Breast epithelium (tissue), 4 donors: ENCODE data around the gene RTN4R. TPM values are rescaled to one million over a fixed set of nuclear protein-coding genes. Genes with fewer than 3 reads are reported as not detected.
"Not testable (repeated sequence)": the region's sequence is repeated elsewhere in the genome, so short reads cannot be mapped to it uniquely, and the experiment has no call there.

ENCODE experiments used
- DNase-seq, 2 donors: peaks; one replicate each; pipeline ENCODE4 v3.0.0-alpha.2; 2019; ENCODE audit warnings: low spot score in 2 of 2
- H3K27ac ChIP-seq, 2 donors: fragments of 200-600 bp; sonication (generic) in 1 of 2; one replicate each; pipeline ENCODE4 v1.5.1; 2016 to 2019; ENCODE audit warnings: mild to moderate bottlenecking in 1 of 2
- H3K27me3 ChIP-seq, 2 donors: fragments of 200-600 bp; sonication (generic) in 1 of 2; one replicate each; pipeline versions ENCODE4 v1.5.1 to v1.6.0; 2017 to 2019; ENCODE audit warnings: control low read depth in 1 of 2, mild to moderate bottlenecking in 1 of 2
- H3K36me3 ChIP-seq: fragments of 200-600 bp; one replicate; pipeline ENCODE4 v1.5.1; 2019
- H3K4me1 ChIP-seq, 2 donors: fragments of 200-600 bp; sonication (generic); one replicate each; pipeline ENCODE4 v1.5.1; 2016 to 2019; ENCODE audit warnings: control low read depth in 1 of 2
- H3K4me3 ChIP-seq, 3 donors: fragments of 200-600 bp; sonication (generic); 1 replicate in 2 of 3; 2 replicates in 1 of 3; pipeline ENCODE4 v1.5.1; 2016 to 2019; ENCODE audit warnings: mild to moderate bottlenecking in 3 of 3, moderate library complexity in 2 of 3
- H3K9me3 ChIP-seq, 2 donors: fragments of 200-600 bp; sonication (generic) in 1 of 2; one replicate each; pipeline ENCODE4 v1.5.1; 2016 to 2019; ENCODE audit warnings: control low read depth in 1 of 2
- POLR2A ChIP-seq: fragments of 450-650 bp; IDR thresholded peaks from one replicate; pipeline ENCODE4 v1.6.1; 2016; ENCODE audit warnings: antibody characterized with exemption, mild to moderate bottlenecking, moderate library complexity
- POLR2AphosphoS5 ChIP-seq, 3 donors: sonication (generic); formaldehyde crosslinking; IDR thresholded peaks; one replicate each; pipeline ENCODE4 v1.6.1; 2017; ENCODE audit warnings: antibody characterized with exemption in 3 of 3
- intact Hi-C: fragments of 100-400 bp; cut with DNase I; formaldehyde crosslinking; loops from one replicate; pipeline ENCODE4 v1.15.1; 2023; ENCODE audit warnings: low total_unique reads
- total RNA-seq, 3 donors: library from RNA; depleted of rRNA; stranded (reverse); fragments of >200 nt; gene quantifications; one replicate each; pipeline ENCODE4 v1.1.0, GENCODE V29; 2016
- TF ChIP-seq, protein P1 (sequence below), 3 donors: fragments of 450-650 bp; IDR thresholded peaks; one replicate each; pipeline ENCODE4 v1.5.1; 2016 to 2017; ENCODE audit warnings: antibody characterized with exemption in 3 of 3, mild to moderate bottlenecking in 3 of 3, moderate library complexity in 3 of 3

Gene RTN4R
- total RNA-seq, 3 donors from 2014 or later: 0.48 to 2.0 (median 1.9) TPM

DNA sequence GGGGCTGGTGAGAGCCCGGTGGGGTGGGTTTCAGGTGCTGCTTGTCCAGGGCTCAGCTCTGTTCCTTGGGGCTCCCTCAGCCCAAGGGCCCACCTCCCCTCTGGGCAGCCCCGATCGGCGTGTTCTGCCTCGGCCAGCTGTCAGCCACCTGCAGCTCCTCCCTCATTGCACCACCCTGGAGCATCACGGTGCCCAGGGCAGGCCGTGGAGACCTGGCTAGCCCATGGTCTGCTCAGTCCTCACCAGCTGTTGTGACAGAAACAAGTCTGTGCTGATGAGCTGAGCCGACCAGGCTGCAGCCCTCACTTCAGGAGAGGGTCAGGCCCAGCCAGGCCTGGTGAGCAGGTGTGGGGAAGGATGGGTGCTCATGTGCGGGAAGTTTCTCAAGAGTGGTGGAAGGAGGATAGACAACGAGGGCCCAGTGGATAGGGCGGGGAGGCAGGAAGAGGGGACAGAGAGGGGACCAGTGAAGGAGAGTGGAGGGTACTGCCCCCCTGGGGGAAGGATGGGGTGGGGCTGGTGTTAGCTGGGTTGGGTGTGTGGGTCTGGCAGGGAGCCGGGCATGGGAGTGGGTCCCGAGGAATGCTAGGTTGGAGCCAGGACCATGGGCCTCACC, 16.5 kb upstream of the RTN4R start:
- H3K9me3 ChIP-seq: no peaks in the 10 kb centered on the region
- H3K27ac ChIP-seq: no peak overlapping the region
- intact Hi-C loops: loop anchor here (2.0 kb wide), 1 partner anchor 126 kb away; no protein-coding TSS in a partner anchor
- no peak overlapping the region for H3K4me3 ChIP-seq
- no peaks in the 10 kb centered on the region for H3K27me3 ChIP-seq
- no peaks in the 10 kb centered on the region for H3K4me1 ChIP-seq
- no peaks in the 10 kb centered on the region for H3K36me3 ChIP-seq
- DNase-seq: no peak
- TF ChIP-seq POLR2AphosphoS5 (IDR thresholded peaks at IDR 0.05): no peak
- no peak for TF ChIP-seq POLR2A
- TF ChIP-seq, protein P1, sequence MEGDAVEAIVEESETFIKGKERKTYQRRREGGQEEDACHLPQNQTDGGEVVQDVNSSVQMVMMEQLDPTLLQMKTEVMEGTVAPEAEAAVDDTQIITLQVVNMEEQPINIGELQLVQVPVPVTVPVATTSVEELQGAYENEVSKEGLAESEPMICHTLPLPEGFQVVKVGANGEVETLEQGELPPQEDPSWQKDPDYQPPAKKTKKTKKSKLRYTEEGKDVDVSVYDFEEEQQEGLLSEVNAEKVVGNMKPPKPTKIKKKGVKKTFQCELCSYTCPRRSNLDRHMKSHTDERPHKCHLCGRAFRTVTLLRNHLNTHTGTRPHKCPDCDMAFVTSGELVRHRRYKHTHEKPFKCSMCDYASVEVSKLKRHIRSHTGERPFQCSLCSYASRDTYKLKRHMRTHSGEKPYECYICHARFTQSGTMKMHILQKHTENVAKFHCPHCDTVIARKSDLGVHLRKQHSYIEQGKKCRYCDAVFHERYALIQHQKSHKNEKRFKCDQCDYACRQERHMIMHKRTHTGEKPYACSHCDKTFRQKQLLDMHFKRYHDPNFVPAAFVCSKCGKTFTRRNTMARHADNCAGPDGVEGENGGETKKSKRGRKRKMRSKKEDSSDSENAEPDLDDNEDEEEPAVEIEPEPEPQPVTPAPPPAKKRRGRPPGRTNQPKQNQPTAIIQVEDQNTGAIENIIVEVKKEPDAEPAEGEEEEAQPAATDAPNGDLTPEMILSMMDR (IDR thresholded peaks at IDR 0.05): no peak

DNA sequence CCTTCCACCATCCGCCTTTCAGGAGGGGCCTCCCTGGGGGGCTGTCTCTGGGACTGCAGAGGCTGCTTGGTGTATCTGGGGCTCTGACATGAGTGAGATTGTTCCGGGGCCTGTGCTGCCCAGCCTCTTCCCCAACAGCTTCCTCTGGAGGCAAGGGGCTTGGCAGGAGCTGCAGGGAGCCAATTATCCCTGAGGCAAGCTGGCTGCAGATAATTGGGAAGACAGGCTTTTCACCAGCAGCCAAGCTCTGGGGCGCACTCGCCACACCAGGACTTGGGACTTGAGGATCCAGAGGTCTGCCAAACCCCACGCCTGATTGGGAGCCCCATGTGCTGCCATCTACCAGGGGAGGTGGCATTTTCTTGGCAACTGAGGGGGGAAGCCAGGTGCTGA, 15.6 kb upstream of the RTN4R start:
- Histone ChIP-seq H3K9me3 (no peaks in the 10 kb centered on the region), H3K27ac (no peak overlapping the region), H3K4me1 (no peaks in the 10 kb centered on the region), H3K4me3 (no peak overlapping the region), H3K36me3 (no peaks in the 10 kb centered on the region), H3K27me3 (no peaks in the 10 kb centered on the region)
- TF ChIP-seq POLR2A (no peak), POLR2AphosphoS5 (IDR thresholded peaks at IDR 0.05) (no peak)
- TF ChIP-seq, protein P1 (IDR thresholded peaks at IDR 0.05): no peak
- intact Hi-C loops: loop anchor here (2.0 kb wide), 1 partner anchor 125 kb away; no protein-coding TSS in a partner anchor
- no peak for DNase-seq

DNA sequence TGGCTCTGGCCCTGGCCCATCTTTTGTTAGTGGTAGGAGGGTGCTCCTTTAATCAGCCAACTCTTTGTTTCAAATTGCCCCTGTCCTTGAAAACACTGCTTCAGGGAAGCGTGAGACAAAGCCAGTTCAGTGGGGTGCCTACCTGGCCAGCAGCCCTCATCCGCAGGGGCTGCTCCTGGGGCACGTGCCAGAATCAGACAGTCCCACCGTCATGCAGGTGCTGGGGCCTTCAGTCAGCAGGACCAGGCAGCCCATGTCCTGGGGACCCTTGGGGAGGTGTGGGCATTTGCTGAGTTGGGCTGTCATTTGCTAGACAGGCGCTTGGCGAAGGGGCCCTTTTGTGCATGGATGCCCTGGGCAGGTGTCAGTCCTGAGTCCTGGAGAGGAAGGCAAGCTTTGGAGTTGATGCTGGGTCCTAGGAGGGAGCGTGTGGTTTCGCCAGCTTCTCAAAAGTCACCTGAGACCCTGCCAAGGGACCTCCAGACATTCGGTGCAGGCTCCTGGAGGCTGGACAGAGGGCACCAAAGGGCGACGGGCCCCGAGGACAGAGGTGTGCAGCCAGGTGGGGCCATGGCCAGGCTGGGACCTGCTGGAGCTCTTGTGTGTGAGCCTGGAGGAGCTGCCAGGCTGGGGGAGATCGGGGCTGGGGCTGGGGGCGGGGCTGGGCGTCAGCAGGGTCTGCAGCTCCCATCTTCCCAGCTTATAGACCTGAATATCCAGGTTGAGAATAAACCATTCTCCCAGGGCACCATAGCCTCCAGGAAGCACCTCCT, 15.0 kb upstream of the RTN4R start:
- H3K9me3 ChIP-seq: no peaks in the 10 kb centered on the region
- no peak overlapping the region for H3K4me3 ChIP-seq
- no peaks in the 10 kb centered on the region for H3K4me1 ChIP-seq
- H3K36me3 ChIP-seq: no peaks in the 10 kb centered on the region
- no peak for DNase-seq
- no peaks in the 10 kb centered on the region for H3K27me3 ChIP-seq
- TF ChIP-seq, protein P1 (IDR thresholded peaks at IDR 0.05): no peak
- intact Hi-C loops: no loop called here
- H3K27ac ChIP-seq: no peak overlapping the region

DNA sequence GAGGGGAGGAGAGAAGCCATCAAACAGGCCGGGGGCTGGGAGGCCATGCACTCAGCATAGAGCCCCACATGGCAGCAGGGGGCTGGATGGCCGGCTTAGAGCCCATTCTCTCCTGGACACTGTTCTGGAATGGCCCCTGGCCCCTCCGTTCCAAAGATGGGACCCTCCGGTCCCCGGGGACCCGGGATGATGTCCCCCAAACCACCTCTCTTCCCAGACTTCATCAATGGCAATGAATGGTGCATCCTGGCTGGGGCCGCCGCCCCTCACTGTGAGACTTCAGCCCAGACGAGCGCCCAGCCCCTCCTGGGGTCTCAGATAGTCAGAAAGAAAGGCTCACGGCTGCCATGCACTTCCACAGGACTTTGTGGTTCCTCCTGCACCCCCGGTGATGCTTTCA, 13.8 kb upstream of the RTN4R start:
- TF ChIP-seq, protein P1 (IDR thresholded peaks at IDR 0.05): no peak
- TF ChIP-seq POLR2A: no peak
- no peak for TF ChIP-seq POLR2AphosphoS5 (IDR thresholded peaks at IDR 0.05)

GRCh38 chr22:20281473-20281872, 13.4 kb upstream of the RTN4R start:
- H3K36me3 ChIP-seq, intact Hi-C loops, H3K9me3 ChIP-seq, DNase-seq, H3K4me3 ChIP-seq, H3K27me3 ChIP-seq, H3K4me1 ChIP-seq, H3K27ac ChIP-seq: not testable (repeated sequence)

More for the DNA sequence above, 13.8 kb upstream of the RTN4R start:
- no peak for DNase-seq
- no peak overlapping the region for H3K4me3 ChIP-seq
- H3K4me1 ChIP-seq: no peaks in the 10 kb centered on the region
- intact Hi-C loops: no loop called here
- H3K27me3 ChIP-seq: no peaks in the 10 kb centered on the region
- H3K9me3 ChIP-seq: no peaks in the 10 kb centered on the region
- no peaks in the 10 kb centered on the region for H3K36me3 ChIP-seq
- H3K27ac ChIP-seq: no peak overlapping the region
